Measurements from ENCODE around the gene IRX5.

The IRX5 gene

GRCh38 chr16:54931120-54932014 is 702 bp downstream of the IRX5 start:
- no peak for DNase-seq

- no peak for DNase-seq
Observed at GRCh38 chr16:54932021-54932660, 1.5 kb downstream of the IRX5 start.

- DNase-seq = no peak
Observed at GRCh38 chr16:54932737-54933254, 2.1 kb downstream of the IRX5 start.

GRCh38 chr16:54933281-54934011 is 2.8 kb downstream of the IRX5 start:
- no peak for DNase-seq

GRCh38 chr16:54934481-54935265 is 4.0 kb downstream of the IRX5 start:
- no peak for DNase-seq

GRCh38 chr16:54935266-54935968 is 4.8 kb downstream of the IRX5 start:
- no peak for DNase-seq

GRCh38 chr16:54936201-54936978 is 5.7 kb downstream of the IRX5 start:
- no peak for DNase-seq

- no peak for DNase-seq
Observed at GRCh38 chr16:54936979-54937670, 6.5 kb downstream of the IRX5 start.

GRCh38 chr16:54937671-54938211 is 7.1 kb downstream of the IRX5 start:
- DNase-seq = no peak

- DNase-seq = no peak
Observed at GRCh38 chr16:54938212-54939028, 7.8 kb downstream of the IRX5 start.

GRCh38 chr16:54939029-54939346 is 8.3 kb downstream of the IRX5 start:
- no peak for DNase-seq

- DNase-seq = no peak
Observed at GRCh38 chr16:54939510-54940278, 9.0 kb downstream of the IRX5 start.

GRCh38 chr16:54940279-54940604 is 9.6 kb downstream of the IRX5 start:
- DNase-seq = no peak

- no peak for DNase-seq
Observed at GRCh38 chr16:54942353-54942943, 11.8 kb downstream of the IRX5 start.

- DNase-seq = no peak
Observed at GRCh38 chr16:54944002-54944401, 13.3 kb downstream of the IRX5 start.

GRCh38 chr16:54945063-54945462 is 14.4 kb downstream of the IRX5 start:
- DNase-seq = no peak

GRCh38 chr16:54946909-54947308 is 16.2 kb downstream of the IRX5 start:
- DNase-seq = no peak

GRCh38 chr16:54947616-54948015 is 17.0 kb downstream of the IRX5 start:
- no peak for DNase-seq
